Activated T-cell treated with anti-CD3 and anti-CD28 coated beads, Interleukin-2, amount 50 U/mL, for 72 hours (primary cell): ENCODE results near the gene STXBP2. TPM values are rescaled to one million over a fixed set of nuclear protein-coding genes. Genes with fewer than 3 reads are reported as not detected.

ENCODE experiments used
- ATAC-seq, 2 donors: fragments of 150-1000 bp; cut with Tn5 transposase; replicated peaks in 1 of 2; 2 replicates each; pipeline ENCODE4 v1.10.0; 2021; ENCODE audit warnings: moderate library complexity in 2 of 2, mild to moderate bottlenecking in 1 of 2
- DNase-seq, 2 donors: peaks; one replicate each; pipeline ENCODE4 v3.0.0; 2021 to 2022; ENCODE audit warnings: mixed read lengths in 1 of 2
- H3K27ac Mint-ChIP-seq: one replicate; pipeline ENCODE4 v1.8.0; 2022; ENCODE audit warnings: mild to moderate bottlenecking, moderate library complexity, mixed read lengths
- H3K27me3 Mint-ChIP-seq: one replicate; pipeline ENCODE4 v1.8.0; 2022; ENCODE audit warnings: low read depth, mixed read lengths
- H3K36me3 Mint-ChIP-seq, 2 donors: one replicate each; pipeline ENCODE4 v1.8.0; 2022; ENCODE audit warnings: mixed read lengths in 2 of 2, mild to moderate bottlenecking in 1 of 2; ENCODE audit not compliant: insufficient read depth in 2 of 2
- H3K4me1 Mint-ChIP-seq: one replicate; pipeline ENCODE4 v1.8.0; 2022; ENCODE audit warnings: low read depth, mixed read lengths
- H3K4me3 Mint-ChIP-seq, 2 donors: one replicate each; pipeline ENCODE4 v1.8.0; 2022; ENCODE audit warnings: mild to moderate bottlenecking in 2 of 2, mixed read lengths in 2 of 2, moderate library complexity in 2 of 2
- H3K9me3 Mint-ChIP-seq, 2 donors: one replicate each; pipeline ENCODE4 v1.8.0; 2022; ENCODE audit warnings: mixed read lengths in 2 of 2
- total RNA-seq, 2 donors: library from RNA; stranded (reverse); gene quantifications; one replicate each; pipeline ENCODE4 v1.2.3, GENCODE V29; 2022

Gene STXBP2
- total RNA-seq, 2 donors from 2014 or later = 132 TPM

DNA sequence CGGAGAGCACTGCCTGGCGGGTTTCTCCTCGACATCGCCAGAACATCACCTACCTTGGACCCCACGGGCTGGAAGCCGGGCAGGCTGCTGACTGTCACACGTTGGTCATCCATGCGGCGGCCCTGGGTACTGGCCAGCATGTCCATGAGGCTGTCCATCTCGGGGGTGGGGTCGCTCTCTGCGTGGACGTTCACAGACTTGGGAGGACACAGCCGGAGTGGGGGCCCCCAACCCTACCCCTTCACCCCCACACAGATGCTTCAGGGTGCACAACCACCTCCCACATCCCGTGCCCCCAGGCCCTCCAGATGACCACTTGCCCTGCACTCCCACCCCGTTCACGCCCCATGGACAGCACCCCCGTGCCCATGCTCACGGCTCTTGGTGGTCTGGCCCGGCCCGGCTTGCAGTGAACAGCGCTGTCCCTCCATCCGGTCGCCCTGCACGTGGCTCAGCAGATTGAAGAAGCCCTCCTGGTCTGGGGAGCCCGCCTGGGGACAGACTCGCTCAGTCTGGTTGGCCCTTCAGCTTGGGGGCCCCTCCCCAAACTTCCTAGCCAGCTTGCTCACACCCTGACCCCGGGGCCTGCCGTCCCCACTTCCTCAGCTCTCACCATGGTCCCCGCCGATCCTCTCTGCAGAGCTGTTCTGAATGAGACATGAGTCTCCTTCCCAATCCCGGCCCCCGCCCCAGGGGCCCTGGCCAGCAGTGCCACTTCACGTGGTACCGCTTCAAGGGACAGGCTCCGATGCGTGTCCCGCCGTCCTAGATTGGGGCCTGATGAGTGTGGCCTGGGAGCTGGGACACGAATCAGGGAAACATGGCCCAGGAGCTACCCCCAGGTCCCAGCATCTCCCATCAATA is 4.3 kb upstream of the STXBP2 start:
- H3K4me1 Mint-ChIP-seq = peaks cover 50% of the 10 kb centered on the region
- ATAC-seq = no peak
- DNase-seq = no peak
- peak overlapping the region; percentile 48 for H3K27ac Mint-ChIP-seq
- peaks cover 4 to 6% of the 10 kb centered on the region in 2 donors for H3K36me3 Mint-ChIP-seq
- no peaks in the 10 kb centered on the region for H3K27me3 Mint-ChIP-seq
- no peak overlapping the region for H3K4me3 Mint-ChIP-seq
- no peaks in the 10 kb centered on the region for H3K9me3 Mint-ChIP-seq

DNA sequence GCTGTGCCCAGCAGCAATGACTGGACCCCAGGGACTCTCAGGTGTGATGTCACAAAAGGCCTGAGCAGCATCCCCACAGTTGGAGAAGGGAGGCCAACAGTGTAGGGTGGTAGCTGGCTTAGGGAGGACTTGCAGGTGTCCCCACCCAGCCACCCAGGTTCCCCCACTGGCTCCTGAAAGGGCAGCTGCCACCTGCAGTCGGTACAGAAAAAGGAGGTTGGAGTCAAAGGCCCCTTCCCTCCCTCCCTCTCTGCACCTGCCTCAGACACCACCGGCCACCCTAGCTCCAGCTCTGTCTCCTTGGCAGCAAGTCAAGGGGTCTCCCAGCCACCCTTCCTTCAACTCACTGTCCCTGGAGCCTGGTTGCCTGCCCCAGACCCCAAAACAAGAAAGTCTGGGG is 3.2 kb upstream of the STXBP2 start, which contains the start of gene PCP2:
TSS of gene PCP2 (minus strand) at position 22 of the 400 bp plus-strand sequence. CDS start 262 bp downstream, outside the sequence.
- ATAC-seq (no peak), DNase-seq (no peak)
- Mint-ChIP-seq H3K36me3 (peaks cover 4 to 7% of the 10 kb centered on the region in 2 donors), H3K4me1 (peaks cover 50% of the 10 kb centered on the region), H3K9me3 (no peaks in the 10 kb centered on the region), H3K27ac (peak within 1 kb of the TSS; percentile 48), H3K4me3 (no peak within 1 kb of the TSS), H3K27me3 (no peaks in the 10 kb centered on the region)

DNA sequence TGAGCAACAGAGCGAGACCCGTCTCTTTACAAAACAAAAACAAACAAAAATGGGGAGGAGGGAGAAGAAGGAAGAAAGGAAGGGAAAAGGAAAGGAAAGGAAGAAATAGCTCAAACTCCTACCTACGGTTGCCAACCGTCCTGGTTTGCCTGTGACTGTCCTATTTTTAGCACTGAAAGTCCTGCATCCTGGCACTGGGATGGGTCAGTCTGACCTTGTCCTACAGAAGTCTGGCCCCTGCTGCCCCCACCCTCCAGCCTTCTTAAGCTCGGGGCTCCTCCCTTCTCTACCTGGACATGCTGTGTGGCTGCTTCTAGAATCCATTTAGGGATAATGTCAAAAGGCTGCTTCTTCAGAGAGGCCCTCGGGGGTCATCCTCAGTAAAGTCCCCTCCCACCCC is 1.2 kb upstream of the STXBP2 start:
- Mint-ChIP-seq H3K27me3 (no peaks in the 10 kb centered on the region), H3K4me1 (peaks cover 42% of the 10 kb centered on the region), H3K9me3 (peaks cover 4% of the 10 kb centered on the region in 2 donors), H3K4me3 (peak overlapping the region; percentile 11 to 55), H3K27ac (peak overlapping the region; percentile 31), H3K36me3 (peaks cover 7 to 8% of the 10 kb centered on the region in 2 donors)
- ATAC-seq = no peak
- no peak for DNase-seq

DNA sequence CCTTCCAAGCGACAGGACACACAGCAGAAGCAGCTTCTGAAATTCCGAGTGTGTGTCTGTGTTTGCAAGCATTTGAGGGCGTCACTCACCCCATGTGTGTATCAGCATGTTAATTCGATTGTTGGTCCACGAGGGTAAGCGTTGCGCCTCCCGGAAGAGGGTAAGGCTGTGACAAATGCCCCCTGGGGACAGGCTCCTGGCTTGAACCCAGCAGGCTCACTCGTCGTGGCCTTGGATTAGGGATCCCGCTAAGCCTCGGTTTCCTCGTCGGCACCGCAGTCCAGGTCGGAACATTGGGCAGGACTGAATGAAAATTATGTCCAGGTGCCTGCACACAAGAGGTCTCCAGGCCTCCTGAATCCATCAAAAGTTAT is 606 bp upstream of the STXBP2 start:
- DNase-seq (no peak), ATAC-seq (no peak)
- Mint-ChIP-seq H3K9me3 (peaks cover 4% of the 10 kb centered on the region in 2 donors), H3K36me3 (peaks cover 7 to 8% of the 10 kb centered on the region in 2 donors), H3K27ac (peak overlapping the region; percentile 85), H3K4me1 (peaks cover 38% of the 10 kb centered on the region), H3K27me3 (no peaks in the 10 kb centered on the region), H3K4me3 (peak overlapping the region; percentile 85 to 86)

GRCh38 chr19:7637374-7638256 is 705 bp downstream of the STXBP2 start:
- peak overlapping the region; percentile 85 to 86 for H3K4me3 Mint-ChIP-seq
- H3K9me3 Mint-ChIP-seq = peaks cover 4% of the 10 kb centered on the region in 2 donors
- DNase-seq = peak in 1 of 2 donors; percentile 22
- peaks cover 34% of the 10 kb centered on the region for H3K4me1 Mint-ChIP-seq
- H3K27me3 Mint-ChIP-seq = no peaks in the 10 kb centered on the region
- peak in 1 of 2 donors; percentile 18 for ATAC-seq
- H3K27ac Mint-ChIP-seq = peak overlapping the region; percentile 44
- H3K36me3 Mint-ChIP-seq = peaks cover 7 to 8% of the 10 kb centered on the region in 2 donors

- no peak for ATAC-seq
- H3K36me3 Mint-ChIP-seq = peaks cover 7 to 8% of the 10 kb centered on the region in 2 donors
- no peak overlapping the region for H3K27ac Mint-ChIP-seq
- no peak for DNase-seq
- peak overlapping the region in 1 of 2 donors; percentile 44 for H3K4me3 Mint-ChIP-seq
- H3K9me3 Mint-ChIP-seq = peaks cover 4% of the 10 kb centered on the region in 2 donors
- H3K27me3 Mint-ChIP-seq = no peaks in the 10 kb centered on the region
- peaks cover 34% of the 10 kb centered on the region for H3K4me1 Mint-ChIP-seq
Measured at GRCh38 chr19:7638802-7639465, 2.0 kb downstream of the STXBP2 start.

GRCh38 chr19:7639863-7640348 is 3.0 kb downstream of the STXBP2 start:
- H3K4me1 Mint-ChIP-seq = peaks cover 34% of the 10 kb centered on the region
- no peak overlapping the region for H3K27ac Mint-ChIP-seq
- no peak for DNase-seq
- no peak overlapping the region for H3K4me3 Mint-ChIP-seq
- no peaks in the 10 kb centered on the region for H3K27me3 Mint-ChIP-seq
- H3K36me3 Mint-ChIP-seq = peaks cover 7 to 8% of the 10 kb centered on the region in 2 donors
- peaks cover 4% of the 10 kb centered on the region in 2 donors for H3K9me3 Mint-ChIP-seq
- ATAC-seq = no peak

DNA sequence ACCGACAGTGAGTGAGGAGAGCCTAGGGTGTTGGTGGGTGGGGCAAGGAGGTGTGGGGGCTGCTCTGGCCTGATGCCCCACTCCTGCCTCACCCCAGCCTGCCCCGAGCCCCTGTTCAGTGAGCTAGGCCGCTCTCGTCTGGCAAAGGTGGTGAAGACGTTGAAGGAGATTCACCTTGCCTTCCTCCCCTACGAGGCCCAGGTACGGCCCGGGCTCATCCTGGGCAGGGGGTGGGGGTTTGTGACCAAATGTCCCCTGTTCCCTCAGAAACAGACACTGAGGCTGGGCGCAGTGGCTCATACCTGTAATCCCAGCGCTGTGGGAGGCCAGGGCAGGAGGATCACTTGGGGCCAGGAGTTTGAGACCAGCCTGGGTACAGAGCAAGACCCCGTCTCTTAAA is 3.9 kb downstream of the STXBP2 start:
- H3K9me3 Mint-ChIP-seq = peaks cover 4% of the 10 kb centered on the region in 2 donors
- H3K36me3 Mint-ChIP-seq = peaks cover 8 to 9% of the 10 kb centered on the region in 2 donors
- no peak overlapping the region for H3K4me3 Mint-ChIP-seq
- no peak overlapping the region for H3K27ac Mint-ChIP-seq
- no peaks in the 10 kb centered on the region for H3K27me3 Mint-ChIP-seq
- ATAC-seq (no peak), DNase-seq (no peak)
- H3K4me1 Mint-ChIP-seq = peaks cover 34% of the 10 kb centered on the region

GRCh38 chr19:7641290-7642276 is 4.7 kb downstream of the STXBP2 start:
- Mint-ChIP-seq H3K36me3 (peaks cover 8 to 10% of the 10 kb centered on the region in 2 donors), H3K4me3 (no peak overlapping the region), H3K27ac (no peak overlapping the region), H3K4me1 (peaks cover 26% of the 10 kb centered on the region), H3K27me3 (no peaks in the 10 kb centered on the region), H3K9me3 (peaks cover 4% of the 10 kb centered on the region in 2 donors)
- DNase-seq (no peak), ATAC-seq (no peak)

DNA sequence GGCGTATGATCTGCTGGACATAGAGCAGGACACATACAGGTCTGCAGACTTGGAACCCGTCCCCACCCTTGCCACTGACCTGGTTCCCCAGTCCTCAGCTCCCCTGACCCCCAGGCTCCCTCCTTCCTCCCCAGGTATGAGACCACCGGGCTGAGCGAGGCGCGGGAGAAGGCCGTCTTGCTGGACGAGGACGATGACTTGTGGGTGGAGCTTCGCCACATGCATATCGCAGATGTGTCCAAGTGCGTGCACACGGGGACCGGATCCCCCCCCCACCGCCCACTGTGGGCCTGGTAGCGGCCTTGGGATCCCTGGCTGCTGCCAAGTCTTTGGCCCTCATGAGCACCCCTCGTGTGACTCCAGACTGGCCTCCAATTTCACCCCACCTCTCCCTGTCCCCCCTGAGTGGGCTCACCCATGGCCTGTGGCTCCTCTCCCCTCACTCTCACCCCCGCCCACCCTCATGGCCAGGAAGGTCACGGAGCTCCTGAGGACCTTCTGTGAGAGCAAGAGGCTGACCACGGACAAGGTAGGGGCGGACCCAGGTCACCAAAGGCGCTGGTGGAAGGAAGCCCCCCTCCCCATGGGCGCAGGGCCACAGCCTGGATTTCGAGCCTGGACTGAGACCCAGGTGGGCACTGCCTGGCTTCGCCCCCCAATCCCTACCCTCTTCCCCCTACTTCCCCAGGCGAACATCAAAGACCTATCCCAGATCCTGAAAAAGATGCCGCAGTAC is 5.6 kb downstream of the STXBP2 start:
- Mint-ChIP-seq H3K27ac (no peak overlapping the region), H3K4me1 (peaks cover 24% of the 10 kb centered on the region), H3K9me3 (peaks cover 4% of the 10 kb centered on the region in 2 donors), H3K4me3 (no peak overlapping the region), H3K27me3 (no peaks in the 10 kb centered on the region), H3K36me3 (peaks cover 8 to 10% of the 10 kb centered on the region in 2 donors)
- ATAC-seq (no peak), DNase-seq (no peak)

DNA sequence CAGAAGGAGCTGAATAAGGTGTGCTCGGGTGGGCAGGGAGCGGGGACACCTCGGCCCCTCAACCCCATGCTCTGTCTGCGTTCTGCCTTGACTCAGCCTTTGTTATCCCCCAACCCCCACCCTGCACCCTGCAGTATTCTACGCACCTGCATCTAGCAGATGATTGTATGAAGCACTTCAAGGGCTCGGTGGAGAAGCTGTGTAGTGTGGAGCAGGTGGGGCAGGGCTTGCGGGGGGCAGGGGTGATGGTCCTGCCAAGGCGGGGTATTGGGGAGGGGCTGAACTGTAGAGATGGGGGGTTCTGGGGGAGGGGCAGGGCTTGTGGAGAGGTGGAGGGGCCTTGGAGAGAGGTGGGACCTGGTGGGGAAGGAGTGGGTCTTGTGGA is 6.1 kb downstream of the STXBP2 start:
- Mint-ChIP-seq H3K27ac (no peak overlapping the region), H3K36me3 (peaks cover 8 to 10% of the 10 kb centered on the region in 2 donors), H3K4me3 (no peak overlapping the region), H3K27me3 (no peaks in the 10 kb centered on the region), H3K4me1 (peaks cover 19% of the 10 kb centered on the region), H3K9me3 (peaks cover 4% of the 10 kb centered on the region in 2 donors)
- ATAC-seq (no peak), DNase-seq (no peak)
